IMR-90 (cell line): Measurements from ENCODE around the gene SPTY2D1. TPM values are rescaled to one million over a fixed set of nuclear protein-coding genes. Genes with fewer than 3 reads are reported as not detected.

ENCODE experiments used
- ATAC-seq: fragments of 200-7000 bp; cut with Tn5 transposase; 2 replicates; pipeline ENCODE4 v1.9.1; 2020; ENCODE audit warnings: low read depth, mild to moderate bottlenecking, moderate library complexity
- BruUV-seq: library from RNA; stranded (reverse); fragments of 400-500 nt; replicated peaks from 2 replicates; lab custom pipeline; 2021; lab: Mats Ljungman, UMichigan
- CTCF ChIA-PET: fragments of 300-600 bp; formaldehyde crosslinking; extraction: SDS; loops from one replicate; lab custom pipeline; 2021; ENCODE audit warnings: antibody characterized with exemption; lab: Yijun Ruan, JAX
- POLR2A ChIA-PET: fragments of 300-600 bp; sonication (Branson Sonifier 250); formaldehyde crosslinking; loops from one replicate; lab custom pipeline; 2022; ENCODE audit warnings: antibody characterized with exemption; ENCODE audit not compliant: unreplicated experiment; lab: Charles Lee
- DNase-seq: peaks from one replicate; pipeline ENCODE4 v3.0.0; 2013
- H2AFZ ChIP-seq: replicated peaks from 2 replicates; pipeline ENCODE3; 2013; ENCODE audit warnings: low read length, mild to moderate bottlenecking; ENCODE audit not compliant: poor library complexity
- H2AK5ac ChIP-seq: 2 replicates; pipeline ENCODE4 v1.6.1; 2013; ENCODE audit warnings: low read depth, low read length, inconsistent platforms
- H2AK9ac ChIP-seq: replicated peaks from 2 replicates; pipeline ENCODE3; 2013; ENCODE audit warnings: mild to moderate bottlenecking, low read depth, low read length, moderate library complexity; ENCODE audit not compliant: poor library complexity
- H2BK120ac ChIP-seq: 2 replicates; pipeline ENCODE4 v1.6.1; 2013; ENCODE audit warnings: low read depth, low read length, inconsistent platforms
- H2BK15ac ChIP-seq: 3 replicates; pipeline ENCODE4 v1.6.1; 2013; ENCODE audit warnings: low read depth, low read length, inconsistent platforms
- H2BK20ac ChIP-seq: 2 replicates; pipeline ENCODE4 v1.6.1; 2013; ENCODE audit warnings: low read depth, mild to moderate bottlenecking, inconsistent platforms, low read length, moderate library complexity
- H2BK5ac ChIP-seq: 2 replicates; pipeline ENCODE4 v1.6.1; 2013; ENCODE audit warnings: mild to moderate bottlenecking, low read depth, low read length, inconsistent platforms; ENCODE audit not compliant: poor library complexity, severe bottlenecking
- H3K14ac ChIP-seq: replicated peaks from 2 replicates; pipeline ENCODE4 v1.6.1; 2013; ENCODE audit warnings: low read depth, low read length, inconsistent platforms
- H3K18ac ChIP-seq: 2 replicates; pipeline ENCODE4 v1.6.1; 2013; ENCODE audit warnings: low read depth, low read length, control low read depth
- H3K23ac ChIP-seq: 2 replicates; pipeline ENCODE4 v1.6.1; 2013; ENCODE audit warnings: low read depth, low read length, inconsistent platforms
- H3K27ac ChIP-seq: 2 replicates; pipeline ENCODE4 v1.5.1; 2013; ENCODE audit warnings: mild to moderate bottlenecking, control low read depth, low read length; ENCODE audit not compliant: insufficient read depth
- H3K27me3 ChIP-seq: 2 replicates; pipeline ENCODE4 v1.6.1; 2013; ENCODE audit warnings: low read length; ENCODE audit not compliant: control insufficient read depth, insufficient read depth
- H3K36me3 ChIP-seq: 2 replicates; pipeline ENCODE4 v1.6.1; 2013; ENCODE audit warnings: low read length, mixed read lengths; ENCODE audit not compliant: control insufficient read depth, insufficient read depth
- H3K4ac ChIP-seq: 2 replicates; pipeline ENCODE4 v1.6.1; 2013; ENCODE audit warnings: low read depth, low read length, inconsistent platforms
- H3K4me1 ChIP-seq: 2 replicates; pipeline ENCODE4 v1.6.1; 2013; ENCODE audit warnings: low read length, mixed read lengths; ENCODE audit not compliant: control insufficient read depth, insufficient read depth
- H3K4me2 ChIP-seq: 2 replicates; pipeline ENCODE4 v1.6.1; 2013; ENCODE audit warnings: low read depth, mild to moderate bottlenecking, control low read depth, low read length, moderate library complexity
- H3K4me3 ChIP-seq: 2 replicates; pipeline ENCODE4 v1.5.1; 2013; ENCODE audit warnings: low read depth, mild to moderate bottlenecking, control low read depth, low read length, moderate library complexity; ENCODE audit not compliant: insufficient read depth
- H3K56ac ChIP-seq: 2 replicates; pipeline ENCODE4 v1.6.1; 2013; ENCODE audit warnings: low read length, inconsistent platforms; ENCODE audit not compliant: insufficient read depth; ENCODE audit errors: extremely low read depth
- H3K79me1 ChIP-seq, 2 experiments: 2 replicates each; pipeline ENCODE4 v1.6.1; 2013; ENCODE audit warnings: low read length in 2 of 2, inconsistent platforms in 1 of 2, low read depth in 1 of 2
- H3K9ac ChIP-seq: 2 replicates; pipeline ENCODE4 v1.6.1; 2013; ENCODE audit warnings: low read depth, low read length, control low read depth
- H3K9me1 ChIP-seq: 2 replicates; pipeline ENCODE4 v1.6.1; 2013; ENCODE audit warnings: low read length, inconsistent platforms; ENCODE audit not compliant: insufficient read depth
- H3K9me3 ChIP-seq: 2 replicates; pipeline ENCODE4 v1.6.1; 2013; ENCODE audit warnings: low read length; ENCODE audit not compliant: control insufficient read depth, insufficient read depth
- H4K20me1 ChIP-seq: 2 replicates; pipeline ENCODE4 v1.6.1; 2013; ENCODE audit warnings: low read length, inconsistent platforms; ENCODE audit not compliant: insufficient read depth
- H4K5ac ChIP-seq: 2 replicates; pipeline ENCODE4 v1.6.1; 2013; ENCODE audit warnings: mild to moderate bottlenecking, low read depth, low read length, control low read depth
- H4K8ac ChIP-seq, 2 experiments: 2 replicates each; pipeline ENCODE4 v1.6.1; 2013; ENCODE audit warnings: low read depth in 2 of 2, low read length in 2 of 2, control low read depth in 1 of 2, inconsistent platforms in 1 of 2
- H4K91ac ChIP-seq: 2 replicates; pipeline ENCODE4 v1.6.1; 2013; ENCODE audit warnings: low read depth, low read length, inconsistent platforms; ENCODE audit not compliant: insufficient read depth
- BHLHE40 ChIP-seq: fragments of 150-350 bp; IDR thresholded peaks from 2 replicates; pipeline ENCODE4 v1.6.1; 2016; ENCODE audit warnings: mild to moderate bottlenecking, low read depth, low read length
- CEBPB ChIP-seq: IDR thresholded peaks from 2 replicates; pipeline ENCODE4 v1.6.1; 2012; ENCODE audit warnings: low read depth, low read length, improper control_type of control experiment
- FOS ChIP-seq: fragments of 150-350 bp; IDR thresholded peaks from 2 replicates; pipeline ENCODE4 v1.6.1; 2016; ENCODE audit warnings: low read depth, low read length
- MAZ ChIP-seq: IDR thresholded peaks from 2 replicates; pipeline ENCODE4 v1.6.1; 2012; ENCODE audit warnings: low read depth, mild to moderate bottlenecking, low read length, improper control_type of control experiment, moderate library complexity, borderline replicate concordance
- MXI1 ChIP-seq: IDR thresholded peaks from 2 replicates; pipeline ENCODE4 v1.6.1; 2012; ENCODE audit warnings: low read depth, mild to moderate bottlenecking, low read length, moderate library complexity, borderline replicate concordance
- NFE2L2 ChIP-seq: fragments of 150-350 bp; IDR thresholded peaks from 2 replicates; pipeline ENCODE4 v1.6.1; 2016; ENCODE audit warnings: low read depth, mild to moderate bottlenecking, low read length
- RAD21 ChIP-seq: IDR thresholded peaks from 2 replicates; pipeline ENCODE4 v1.6.1; 2012; ENCODE audit warnings: low read length, improper control_type of control experiment
- RCOR1 ChIP-seq: IDR thresholded peaks from 2 replicates; pipeline ENCODE4 v1.6.1; 2012; ENCODE audit warnings: mild to moderate bottlenecking, low read length, improper control_type of control experiment; ENCODE audit not compliant: insufficient replicate concordance
- RFX5 ChIP-seq: IDR thresholded peaks from 2 replicates; pipeline ENCODE4 v1.8.0; 2012; ENCODE audit warnings: low read depth, mild to moderate bottlenecking, low read length, moderate library complexity
- SMC3 ChIP-seq: fragments of 150-350 bp; IDR thresholded peaks from 2 replicates; pipeline ENCODE4 v1.6.1; 2016; ENCODE audit warnings: low read depth, mild to moderate bottlenecking, antibody characterized with exemption, low read length, moderate library complexity
- WGBS, 2 experiments: methylation state at CpG; one replicate each; pipeline versions ENCODE4 v1.1.5 to v1.1.7; 2013; ENCODE audit warnings: missing lambda C conversion rate in 2 of 2; ENCODE audit not compliant: insufficient read length in 1 of 2; ENCODE audit errors: extremely low coverage in 2 of 2; 5-methylcytosine and 5-hydroxymethylcytosine counted together
- dilution Hi-C: fragments of 300-500 bp; cut with HindIII; formaldehyde crosslinking; loops from one replicate; pipeline ENCODE4 v1.14.3; 2018; ENCODE audit warnings: low sequenced_read_pairs; ENCODE audit not compliant: unreplicated experiment
- in situ Hi-C: fragments of 300-500 bp; cut with MboI; formaldehyde crosslinking; loops from 3 replicates; pipeline ENCODE4 v1.14.3; 2019; ENCODE audit warnings: low sequenced_read_pairs, inconsistent platforms, mixed read lengths
- intact Hi-C: fragments of 100-400 bp; cut with micrococcal nuclease; formaldehyde crosslinking; loops from 2 replicates; pipeline ENCODE4 v1.10.0; 2022
- polyA plus RNA-seq, 3 experiments: library from polyadenylated mRNA; depleted of rRNA; stranded (reverse); fragments of >200 nt; gene quantifications; 2 replicates each; pipeline ENCODE4 v1.2.3, GENCODE V29; 2012; ENCODE audit warnings: low replicate concordance in 1 of 3
- total RNA-seq: library from RNA; depleted of rRNA; stranded (reverse); fragments of >200 nt; gene quantifications from 2 replicates; pipeline ENCODE4 v1.2.3, GENCODE V29; 2012
- TF ChIP-seq, protein P1 (sequence below): fragments of 150-350 bp; IDR thresholded peaks from 2 replicates; pipeline ENCODE4 v1.6.1; 2017; ENCODE audit warnings: mild to moderate bottlenecking, antibody characterized with exemption, low read length, low read depth
- TF ChIP-seq, protein P2 (sequence below): conservative IDR thresholded peaks from 2 replicates; pipeline ENCODE4 v1.5.1; 2012; ENCODE audit warnings: mild to moderate bottlenecking, low read depth, low read length, improper control_type of control experiment
- TF ChIP-seq, protein P3 (sequence below): fragments of 150-350 bp; IDR thresholded peaks from 2 replicates; pipeline ENCODE4 v1.6.1; 2016; ENCODE audit warnings: low read depth, mild to moderate bottlenecking, low read length, moderate library complexity, borderline replicate concordance

The SPTY2D1 gene
- total and polyA plus RNA-seq, 2 of the 4 experiments (the other 2 are of a cell fraction), result 10.3 to 36.6 TPM

DNA sequence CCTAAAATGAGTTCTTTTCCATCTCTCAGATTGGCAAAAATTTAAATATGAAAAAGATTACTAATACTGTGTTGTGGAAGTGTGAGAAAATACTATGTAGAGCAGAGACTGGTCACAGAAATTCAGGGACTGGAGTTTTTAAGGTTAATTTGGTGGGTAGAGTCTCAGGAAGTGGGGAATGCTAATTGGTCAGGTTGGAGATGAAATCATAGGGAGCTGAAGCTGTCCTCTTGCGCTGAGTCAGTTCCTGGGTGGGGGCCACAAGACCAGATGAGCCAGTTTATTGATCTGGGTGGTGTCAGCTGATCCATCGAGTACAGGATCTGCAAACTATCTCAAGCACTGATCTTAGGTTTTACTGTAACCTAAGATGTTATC is 35.1 kb upstream of the SPTY2D1 start:
- H3K4me3 ChIP-seq, result no peak overlapping the region
- no peak overlapping the region for H2AK9ac ChIP-seq
- CTCF ChIA-PET, result no interaction called here

More for the DNA sequence above, 35.1 kb upstream of the SPTY2D1 start:
- intact Hi-C loops, result no loop called here
- Histone ChIP-seq H4K20me1 (no peaks in the 10 kb centered on the region), H4K8ac (no peak overlapping the region), H2BK20ac (no peak overlapping the region), H3K23ac (no peak overlapping the region), H2AFZ (no peak overlapping the region), H3K18ac (no peak overlapping the region), H2BK120ac (no peak overlapping the region), H3K79me1 (no peaks in the 10 kb centered on the region), H3K27me3 (peaks cover 2% of the 10 kb centered on the region; the same call in 1 of the 2 replicates), H3K14ac (no peak overlapping the region), H3K4ac (no peak overlapping the region), H3K9me1 (no peaks in the 10 kb centered on the region), H2BK15ac (no peak overlapping the region), H3K27ac (no peak overlapping the region), H4K91ac (no peak overlapping the region), H3K9me3 (no peaks in the 10 kb centered on the region), H3K56ac (no peak overlapping the region), H3K36me3 (no peaks in the 10 kb centered on the region), H3K4me1 (no peaks in the 10 kb centered on the region), H4K5ac (no peak overlapping the region), H2AK5ac (no peak overlapping the region), H2BK5ac (no peak overlapping the region), H3K4me2 (no peak overlapping the region), H3K9ac (no peak overlapping the region)
- ATAC-seq (no peak), DNase-seq (no peak)
- dilution Hi-C loops, result no loop called here
- BruUV-seq, result no TSS peak
- POLR2A ChIA-PET, result no interaction called here
- no peak for TF ChIP-seq CEBPB
- TF ChIP-seq, protein P1, sequence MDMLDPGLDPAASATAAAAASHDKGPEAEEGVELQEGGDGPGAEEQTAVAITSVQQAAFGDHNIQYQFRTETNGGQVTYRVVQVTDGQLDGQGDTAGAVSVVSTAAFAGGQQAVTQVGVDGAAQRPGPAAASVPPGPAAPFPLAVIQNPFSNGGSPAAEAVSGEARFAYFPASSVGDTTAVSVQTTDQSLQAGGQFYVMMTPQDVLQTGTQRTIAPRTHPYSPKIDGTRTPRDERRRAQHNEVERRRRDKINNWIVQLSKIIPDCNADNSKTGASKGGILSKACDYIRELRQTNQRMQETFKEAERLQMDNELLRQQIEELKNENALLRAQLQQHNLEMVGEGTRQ, result no peak
- TF ChIP-seq MXI1, result no peak
- no peak for TF ChIP-seq RAD21
- no peak for TF ChIP-seq SMC3
- TF ChIP-seq, protein P2, sequence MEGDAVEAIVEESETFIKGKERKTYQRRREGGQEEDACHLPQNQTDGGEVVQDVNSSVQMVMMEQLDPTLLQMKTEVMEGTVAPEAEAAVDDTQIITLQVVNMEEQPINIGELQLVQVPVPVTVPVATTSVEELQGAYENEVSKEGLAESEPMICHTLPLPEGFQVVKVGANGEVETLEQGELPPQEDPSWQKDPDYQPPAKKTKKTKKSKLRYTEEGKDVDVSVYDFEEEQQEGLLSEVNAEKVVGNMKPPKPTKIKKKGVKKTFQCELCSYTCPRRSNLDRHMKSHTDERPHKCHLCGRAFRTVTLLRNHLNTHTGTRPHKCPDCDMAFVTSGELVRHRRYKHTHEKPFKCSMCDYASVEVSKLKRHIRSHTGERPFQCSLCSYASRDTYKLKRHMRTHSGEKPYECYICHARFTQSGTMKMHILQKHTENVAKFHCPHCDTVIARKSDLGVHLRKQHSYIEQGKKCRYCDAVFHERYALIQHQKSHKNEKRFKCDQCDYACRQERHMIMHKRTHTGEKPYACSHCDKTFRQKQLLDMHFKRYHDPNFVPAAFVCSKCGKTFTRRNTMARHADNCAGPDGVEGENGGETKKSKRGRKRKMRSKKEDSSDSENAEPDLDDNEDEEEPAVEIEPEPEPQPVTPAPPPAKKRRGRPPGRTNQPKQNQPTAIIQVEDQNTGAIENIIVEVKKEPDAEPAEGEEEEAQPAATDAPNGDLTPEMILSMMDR, result no peak
- TF ChIP-seq RFX5, result no peak
- TF ChIP-seq NFE2L2, result no peak
- no peak for TF ChIP-seq BHLHE40
- TF ChIP-seq FOS, result no peak
- TF ChIP-seq, protein P3, sequence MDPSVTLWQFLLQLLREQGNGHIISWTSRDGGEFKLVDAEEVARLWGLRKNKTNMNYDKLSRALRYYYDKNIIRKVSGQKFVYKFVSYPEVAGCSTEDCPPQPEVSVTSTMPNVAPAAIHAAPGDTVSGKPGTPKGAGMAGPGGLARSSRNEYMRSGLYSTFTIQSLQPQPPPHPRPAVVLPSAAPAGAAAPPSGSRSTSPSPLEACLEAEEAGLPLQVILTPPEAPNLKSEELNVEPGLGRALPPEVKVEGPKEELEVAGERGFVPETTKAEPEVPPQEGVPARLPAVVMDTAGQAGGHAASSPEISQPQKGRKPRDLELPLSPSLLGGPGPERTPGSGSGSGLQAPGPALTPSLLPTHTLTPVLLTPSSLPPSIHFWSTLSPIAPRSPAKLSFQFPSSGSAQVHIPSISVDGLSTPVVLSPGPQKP, result no peak
- no peak for TF ChIP-seq MAZ
- TF ChIP-seq RCOR1, result no peak
- in situ Hi-C loops, result no loop called here
- 43% methylated on average over 1 of the region's 2 CpGs; no CpG with 5 or more reads in 1 of the 2 experiments for WGBS, 2 experiments
